Activated CD8-positive, alpha-beta memory T cell treated with anti-CD3 and anti-CD28 coated beads, Interleukin-2, amount 50 U/mL, for 24 hours (primary cell): ENCODE results near the gene GJE1.

Experiments
- DNase-seq: peaks from one replicate; pipeline ENCODE4 v3.0.0-alpha.2; 2020; ENCODE audit errors: extremely low read depth

Gene GJE1

DNA sequence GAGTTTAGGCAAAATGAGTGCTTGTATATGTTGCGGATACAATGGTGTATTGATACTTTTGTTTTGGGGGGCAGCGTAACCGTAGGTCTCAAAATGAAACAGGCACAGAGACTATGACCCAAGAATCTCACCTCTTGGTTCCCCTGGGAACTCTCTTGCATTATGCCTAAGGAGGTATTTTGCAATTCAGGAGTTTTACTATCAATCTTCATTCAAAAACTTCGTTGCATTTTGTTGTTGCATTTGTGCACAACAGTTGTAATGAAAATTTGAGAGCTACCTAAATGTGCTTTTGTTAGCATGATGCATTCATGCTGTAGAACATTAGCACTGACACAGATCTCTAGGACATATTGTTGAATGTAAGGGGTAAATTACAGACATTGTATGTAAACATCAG is 32.5 kb downstream of the GJE1 start:
- no peak for DNase-seq

DNA sequence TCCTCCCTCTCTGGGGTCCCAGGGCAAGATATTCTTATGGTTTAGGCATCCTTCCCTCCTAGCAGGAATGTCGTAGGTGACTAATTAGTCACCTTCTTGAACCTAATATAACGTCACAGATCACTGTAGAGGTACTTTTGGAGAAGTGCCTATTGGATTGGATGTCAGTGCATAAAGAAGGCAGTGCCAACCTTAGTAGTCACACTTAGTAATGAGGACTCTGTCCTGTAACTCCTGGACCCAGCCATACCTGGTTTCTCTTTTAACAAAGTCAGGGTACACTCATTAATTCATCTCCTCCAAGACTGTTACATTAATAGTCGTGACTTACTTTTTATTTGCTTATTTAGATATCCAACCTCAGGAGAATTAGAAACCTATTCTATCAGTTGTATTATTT is 34.3 kb downstream of the GJE1 start:
- DNase-seq: no peak

DNA sequence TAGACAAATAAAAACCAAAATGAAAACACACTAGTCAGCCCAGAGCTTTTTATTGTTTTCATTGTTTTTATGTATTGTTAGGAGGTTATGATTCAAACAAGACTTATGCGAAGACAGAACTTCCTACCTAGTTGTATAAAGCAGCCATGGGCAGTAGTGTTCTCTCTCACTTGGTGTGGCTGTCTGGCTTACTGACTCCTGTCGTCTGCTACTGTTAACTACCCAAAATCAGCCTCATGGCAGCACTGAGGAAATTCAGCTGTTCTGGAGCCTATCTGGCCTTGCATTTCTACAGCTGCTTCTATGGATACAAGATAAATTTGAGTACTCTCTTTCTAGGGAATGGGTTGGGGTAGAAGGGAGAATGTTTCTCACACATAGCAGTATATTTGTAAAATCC is 34.8 kb downstream of the GJE1 start:
- no peak for DNase-seq

DNA sequence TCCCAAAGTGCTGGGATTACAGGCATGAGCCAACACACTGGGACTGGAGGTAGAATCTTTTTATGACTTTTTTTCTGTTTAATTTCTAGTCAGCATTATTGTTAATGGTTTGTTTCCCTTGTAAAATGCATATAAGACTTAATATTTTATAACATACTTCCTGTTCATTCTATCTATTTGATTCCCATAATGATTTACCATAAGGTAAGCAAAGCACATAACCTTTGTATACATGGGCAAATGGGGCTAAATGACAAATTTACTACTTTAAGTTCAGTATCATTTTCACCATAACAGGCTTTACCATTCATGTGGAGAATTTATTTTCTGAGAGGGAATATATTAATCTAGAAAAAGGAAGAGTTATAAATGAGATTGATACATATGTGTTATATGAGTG is 38.6 kb downstream of the GJE1 start:
- no peak for DNase-seq

DNA sequence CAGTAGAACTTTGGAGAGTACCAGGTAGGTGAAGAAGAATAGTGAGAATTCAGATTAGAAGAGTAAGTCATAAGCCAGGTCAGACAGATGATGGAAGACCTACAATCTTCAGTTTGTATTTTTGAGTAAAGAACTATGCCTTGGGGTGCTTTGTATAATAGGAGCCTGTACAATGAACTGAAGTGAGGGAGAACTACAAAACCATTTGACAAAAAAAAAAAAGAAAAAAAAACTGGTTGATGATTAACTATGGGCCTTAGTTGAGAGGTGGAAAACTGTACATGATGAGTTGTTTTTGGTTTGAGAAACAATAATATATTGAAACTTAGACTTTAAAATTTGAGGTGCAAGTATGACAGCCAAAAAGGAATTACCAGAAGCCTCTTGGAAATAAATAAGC is 40.0 kb downstream of the GJE1 start:
- DNase-seq: no peak

DNA sequence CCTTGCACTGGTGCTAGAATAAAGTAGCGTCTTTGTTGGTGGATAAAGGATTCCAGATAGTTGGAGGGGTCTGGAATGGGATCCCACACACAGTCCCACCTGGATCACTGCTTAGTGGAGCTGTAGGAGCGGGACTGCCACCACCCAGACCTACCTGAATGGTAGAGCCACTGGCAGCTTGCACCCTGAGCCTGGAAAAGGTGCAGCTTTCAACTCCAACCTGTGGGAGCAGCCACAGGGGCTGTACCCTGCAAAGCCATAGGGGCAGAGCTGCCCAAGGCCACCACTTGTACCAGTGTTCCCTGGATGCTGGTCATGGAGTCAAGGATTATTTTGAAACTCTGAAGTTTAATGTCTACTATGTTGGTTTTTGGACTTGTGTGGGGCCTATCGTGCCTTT is 41.3 kb downstream of the GJE1 start:
- no peak for DNase-seq

DNA sequence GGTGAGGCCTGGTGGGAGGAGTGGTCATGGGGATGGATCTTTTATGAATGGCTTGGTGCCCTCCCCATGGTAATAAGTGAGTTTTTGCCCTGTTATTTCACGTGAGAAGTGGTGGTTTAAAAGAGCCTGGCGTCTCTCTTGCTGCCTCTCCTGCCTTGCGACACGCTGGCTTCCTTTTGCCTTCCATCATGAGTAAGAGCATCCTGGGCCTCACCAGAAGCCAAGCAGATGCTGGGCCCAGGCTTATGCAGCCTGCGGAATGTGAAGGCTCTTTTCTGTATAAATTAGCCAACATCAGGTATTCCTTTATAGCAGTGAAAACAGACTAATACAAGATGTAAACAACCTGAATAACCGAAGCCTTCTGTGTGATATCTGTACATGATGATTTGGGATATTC is 42.0 kb downstream of the GJE1 start:
- no peak for DNase-seq

DNA sequence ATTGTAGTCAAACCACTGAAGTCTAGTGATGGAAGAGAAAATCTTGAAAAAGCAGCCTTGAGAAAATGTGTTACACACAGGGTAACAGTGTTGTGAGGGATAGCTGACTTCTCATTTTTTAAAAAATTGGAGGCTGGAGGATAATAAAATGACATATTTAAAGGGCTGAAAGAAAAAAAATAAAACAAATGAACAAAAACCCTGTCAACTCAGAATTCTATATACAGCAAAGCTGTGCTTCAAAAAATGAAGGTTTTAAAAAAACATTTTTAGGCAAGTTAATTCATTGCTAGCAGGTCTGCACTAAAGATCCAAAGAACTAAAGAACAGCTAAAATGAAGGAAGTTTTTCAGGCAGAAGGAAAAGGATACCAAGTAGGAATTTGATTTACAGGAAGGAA is 45.4 kb downstream of the GJE1 start:
- DNase-seq: no peak

DNA sequence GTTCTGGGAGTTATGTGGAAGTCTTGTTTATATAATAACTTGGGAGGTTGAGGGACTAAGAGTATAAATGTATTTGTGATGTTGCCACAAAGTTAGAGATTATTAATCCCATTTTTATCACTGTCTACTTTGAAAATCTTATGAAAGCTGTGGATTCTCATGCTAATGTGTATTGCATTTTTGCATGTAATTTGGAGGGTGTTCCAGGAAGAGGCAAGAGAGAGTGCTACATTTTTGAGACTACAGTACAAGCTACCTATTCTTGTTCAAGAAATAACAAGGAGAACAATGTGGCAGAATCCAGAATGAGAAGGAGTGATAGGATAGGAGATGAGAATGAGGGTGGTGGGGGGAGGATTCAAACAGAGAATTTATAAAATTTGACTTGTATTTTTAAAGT is 49.3 kb downstream of the GJE1 start:
- DNase-seq: no peak

DNA sequence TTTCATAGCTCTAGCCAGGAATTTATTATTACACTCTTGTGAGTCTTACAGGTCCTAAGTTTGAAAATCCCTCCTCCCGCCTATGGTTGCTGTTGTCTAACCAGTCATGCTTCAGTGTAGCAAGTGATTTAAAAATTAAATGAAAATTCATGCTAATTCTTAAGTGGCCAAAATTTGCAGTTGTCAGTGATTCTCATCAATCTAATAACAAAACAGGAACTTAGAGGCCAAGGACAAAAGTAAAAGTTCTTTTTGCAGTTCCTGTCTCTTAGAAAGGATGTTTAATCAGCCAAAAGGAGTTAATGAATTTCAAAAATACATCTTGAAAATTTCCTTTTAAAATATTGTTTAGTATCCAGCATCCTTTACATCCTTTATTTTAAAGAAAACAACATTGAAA is 50.6 kb downstream of the GJE1 start:
- no peak for DNase-seq

DNA sequence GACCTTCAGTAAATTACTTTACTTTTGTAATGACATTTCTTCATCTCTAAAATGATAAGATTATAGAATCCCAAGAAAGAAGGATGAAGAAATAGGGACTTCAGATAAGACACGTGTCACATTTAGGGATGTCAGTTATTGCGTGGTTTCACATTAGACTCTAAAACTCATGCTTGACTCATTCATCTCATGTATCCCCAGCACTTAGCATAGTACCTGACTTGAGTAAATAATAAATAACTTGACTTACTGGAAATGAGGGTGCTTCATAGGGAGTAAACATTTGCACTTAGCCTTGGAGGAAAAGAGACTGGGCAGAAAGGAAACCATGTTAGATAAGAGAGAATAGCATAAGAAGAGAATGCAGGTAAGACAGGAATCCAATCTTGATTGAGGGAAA is 51.6 kb downstream of the GJE1 start:
- no peak for DNase-seq
